Tibial artery (tissue), 4 donors: ENCODE results near the gene ZNF674.

ENCODE experiments used
- DNase-seq, 2 donors: peaks; one replicate each; pipeline ENCODE4 v3.0.0-alpha.2; 2019
- H3K27ac ChIP-seq, 2 donors: fragments of 200-600 bp; sonication (generic) in 1 of 2; 1 replicate in 1 of 2; 2 replicates in 1 of 2; pipeline ENCODE4 v1.5.1; 2018 to 2019; ENCODE audit warnings: mild to moderate bottlenecking in 1 of 2
- H3K27me3 ChIP-seq, 2 donors: fragments of 200-600 bp; sonication (generic) in 1 of 2; one replicate each; pipeline versions ENCODE4 v1.5.1 to v1.6.0; 2016 to 2019
- H3K36me3 ChIP-seq, 3 donors: fragments of 200-600 bp; sonication (generic) in 2 of 3; one replicate each; pipeline ENCODE4 v1.5.1; 2016 to 2019; ENCODE audit warnings: mild to moderate bottlenecking in 2 of 3
- H3K4me1 ChIP-seq, 4 donors: fragments of 200-600 bp; sonication (generic) in 2 of 4; 1 replicate in 3 of 4; 2 replicates in 1 of 4; pipeline ENCODE4 v1.5.1; 2016 to 2019
- H3K4me3 ChIP-seq, 2 donors: fragments of 200-600 bp; sonication (generic) in 1 of 2; 1 replicate in 1 of 2; 2 replicates in 1 of 2; pipeline ENCODE4 v1.5.1; 2018 to 2019; ENCODE audit warnings: mild to moderate bottlenecking in 2 of 2
- H3K9me3 ChIP-seq, 3 donors: fragments of 200-600 bp; sonication (generic) in 1 of 3; one replicate each; pipeline ENCODE4 v1.5.1; 2016 to 2019
- CTCF ChIP-seq, 2 experiments: fragments of 200-600 bp in 1 of 2; fragments of 450-650 bp in 1 of 2; IDR thresholded peaks; one replicate each; pipeline ENCODE4 v1.5.1; 2017 to 2019; ENCODE audit warnings: antibody characterized with exemption in 2 of 2, mild to moderate bottlenecking in 1 of 2, moderate library complexity in 1 of 2
- intact Hi-C: fragments of 100-400 bp; cut with DNase I; formaldehyde crosslinking; loops from one replicate; pipeline ENCODE4 v1.15.0; 2023; ENCODE audit warnings: low total_unique reads

Gene ZNF674

DNA sequence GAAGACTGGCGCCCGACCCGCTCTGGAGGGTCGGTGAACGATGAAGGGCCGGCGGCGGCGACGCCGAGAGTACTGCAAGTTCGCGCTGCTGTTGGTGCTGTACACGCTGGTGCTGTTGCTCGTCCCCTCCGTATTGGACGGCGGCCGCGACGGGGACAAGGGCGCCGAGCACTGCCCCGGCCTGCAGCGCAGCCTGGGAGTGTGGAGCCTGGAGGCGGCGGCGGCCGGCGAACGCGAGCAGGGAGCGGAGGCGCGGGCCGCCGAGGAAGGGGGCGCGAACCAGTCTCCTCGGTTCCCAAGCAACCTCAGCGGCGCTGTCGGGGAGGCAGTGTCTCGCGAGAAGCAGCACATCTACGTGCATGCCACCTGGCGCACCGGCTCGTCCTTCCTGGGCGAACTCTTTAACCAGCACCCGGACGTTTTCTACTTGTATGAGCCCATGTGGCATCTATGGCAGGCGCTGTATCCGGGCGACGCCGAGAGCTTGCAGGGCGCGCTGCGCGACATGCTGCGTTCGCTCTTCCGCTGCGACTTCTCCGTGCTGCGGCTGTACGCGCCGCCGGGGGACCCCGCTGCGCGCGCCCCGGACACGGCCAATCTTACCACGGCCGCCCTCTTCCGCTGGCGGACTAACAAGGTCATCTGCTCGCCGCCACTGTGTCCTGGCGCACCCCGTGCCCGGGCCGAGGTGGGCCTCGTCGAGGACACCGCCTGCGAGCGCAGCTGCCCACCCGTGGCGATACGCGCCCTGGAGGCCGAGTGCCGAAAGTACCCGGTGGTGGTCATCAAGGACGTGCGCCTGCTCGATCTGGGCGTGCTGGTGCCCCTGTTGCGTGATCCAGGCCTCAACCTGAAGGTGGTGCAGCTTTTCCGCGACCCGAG lies 28.9 kb upstream of the ZNF674 start:
- Histone ChIP-seq H3K4me1 (peaks cover 0 to 23% (median 0%) of the 10 kb centered on the region in 4 donors), H3K9me3 (no peaks in the 10 kb centered on the region), H3K27me3 (no peaks in the 10 kb centered on the region), H3K4me3 (peak overlapping the region; percentile 60 to 73), H3K27ac (peak overlapping the region; percentile 64 to 70), H3K36me3 (no peaks in the 10 kb centered on the region)
- TF ChIP-seq CTCF (IDR thresholded peaks at IDR 0.05) = no peak
- peak; percentile 31 to 67 for DNase-seq
- intact Hi-C loops = no loop called here

- peak within 1 kb of the TSS; percentile 64 to 70 for H3K27ac ChIP-seq
- peak; percentile 8 to 20 for TF ChIP-seq CTCF (IDR thresholded peaks at IDR 0.05)
Measured at GRCh38 chrX:46573331-46573891, 28.2 kb upstream of the ZNF674 start, which contains the start of gene CHST7. Gene CHST7 (plus strand): TSS chrX:46573765. CDS start chrX:46573932, 167 bp downstream.

GRCh38 chrX:46572340-46572936 lies 27.2 kb upstream of the ZNF674 start:
- H3K27ac ChIP-seq = peak overlapping the region in 1 of 2 donors; percentile 70
- no peaks in the 10 kb centered on the region for H3K27me3 ChIP-seq
- H3K4me3 ChIP-seq = no peak overlapping the region
- no peak for DNase-seq
- intact Hi-C loops = no loop called here
- TF ChIP-seq CTCF (IDR thresholded peaks at IDR 0.05) = no peak
- no peaks in the 10 kb centered on the region for H3K9me3 ChIP-seq
- no peaks in the 10 kb centered on the region for H3K36me3 ChIP-seq
- H3K4me1 ChIP-seq = peaks cover 0 to 21% (median 0%) of the 10 kb centered on the region in 4 donors

More at GRCh38 chrX:46573331-46573891, 28.2 kb upstream of the ZNF674 start, which contains the start of gene CHST7:
- peaks cover 0 to 23% (median 0%) of the 10 kb centered on the region in 4 donors for H3K4me1 ChIP-seq
- intact Hi-C loops = no loop called here
- peak; percentile 60 to 76 for DNase-seq
- H3K36me3 ChIP-seq = no peaks in the 10 kb centered on the region
- H3K9me3 ChIP-seq = no peaks in the 10 kb centered on the region
- no peaks in the 10 kb centered on the region for H3K27me3 ChIP-seq
- H3K4me3 ChIP-seq = peak within 1 kb of the TSS; percentile 60 to 73

DNA sequence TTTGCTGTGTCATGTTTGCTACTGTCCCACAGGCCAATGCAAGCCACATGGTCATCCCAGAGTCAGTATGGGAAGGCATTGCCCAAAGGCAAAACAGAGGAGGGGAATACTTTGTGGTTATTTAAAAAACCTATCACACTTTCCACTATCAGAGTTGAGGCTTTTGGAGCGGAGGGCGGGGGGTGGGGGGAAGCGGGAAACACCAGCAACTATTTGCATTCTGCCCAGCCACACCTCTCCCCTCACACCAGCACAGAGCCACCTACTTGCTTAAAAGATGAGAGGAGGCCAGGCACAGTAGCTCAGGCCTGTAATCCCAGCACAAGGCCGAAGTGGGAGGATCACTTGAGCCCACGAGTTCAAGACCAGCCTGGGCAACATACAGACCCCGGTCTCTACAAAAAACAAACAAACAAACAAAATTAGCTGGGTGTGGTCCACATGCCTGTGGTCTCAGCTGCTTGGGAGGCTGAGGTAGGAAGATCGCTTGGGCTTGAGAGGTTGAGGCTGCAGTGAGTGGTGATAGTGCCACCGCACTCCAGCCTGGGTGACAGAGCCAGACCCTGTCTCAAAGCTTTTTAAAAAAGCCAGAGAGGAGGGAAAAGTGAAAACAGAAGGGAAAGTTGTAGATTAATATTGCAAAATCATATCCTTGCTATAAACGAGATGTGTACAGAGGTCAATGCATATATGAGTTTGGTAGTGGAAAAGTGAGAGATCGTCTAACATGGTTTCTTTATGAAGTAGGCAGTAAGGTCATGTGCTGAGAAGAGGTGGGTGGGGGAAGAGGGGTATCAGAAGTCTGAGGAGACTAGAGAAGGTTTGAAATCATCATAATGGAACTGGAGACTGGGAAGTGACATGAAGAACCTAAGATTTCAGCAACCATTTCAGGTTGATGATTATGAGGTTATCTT lies 26.5 kb upstream of the ZNF674 start:
- Histone ChIP-seq H3K9me3 (no peaks in the 10 kb centered on the region), H3K4me3 (no peak overlapping the region), H3K27me3 (no peaks in the 10 kb centered on the region), H3K4me1 (peaks cover 0 to 16% (median 0%) of the 10 kb centered on the region in 4 donors), H3K27ac (no peak overlapping the region), H3K36me3 (no peaks in the 10 kb centered on the region)
- no peak for DNase-seq
- intact Hi-C loops = no loop called here
- TF ChIP-seq CTCF (IDR thresholded peaks at IDR 0.05) = no peak

GRCh38 chrX:46569621-46570020 lies 24.4 kb upstream of the ZNF674 start:
- Histone ChIP-seq H3K27me3 (no peaks in the 10 kb centered on the region), H3K27ac (no peak overlapping the region), H3K36me3 (no peaks in the 10 kb centered on the region), H3K4me1 (peaks cover 0 to 2% (median 0%) of the 10 kb centered on the region in 4 donors), H3K4me3 (no peak overlapping the region), H3K9me3 (no peaks in the 10 kb centered on the region)
- no peak for TF ChIP-seq CTCF (IDR thresholded peaks at IDR 0.05)
- intact Hi-C loops = loop anchor here (10.0 kb wide), 1 partner anchor 75 kb away; no protein-coding TSS in a partner anchor
- DNase-seq = no peak
